Right atrium auricular region (tissue), 2 donors: Measurements from ENCODE around the gene GTF2F2. TPM values are rescaled to one million over a fixed set of nuclear protein-coding genes. Genes with fewer than 3 reads are reported as not detected.

Source experiments
- DNase-seq: peaks from one replicate; pipeline ENCODE4 v3.0.0-alpha.2; 2019; ENCODE audit warnings: low spot score
- H3K27ac ChIP-seq, 2 donors: fragments of 200-600 bp; sonication (generic); 1 replicate in 1 of 2; 2 replicates in 1 of 2; pipeline ENCODE4 v1.5.1; 2016 to 2019
- H3K27me3 ChIP-seq, 2 donors: fragments of 200-600 bp; sonication (generic); one replicate each; pipeline versions ENCODE4 v1.5.1 to v1.6.0; 2017 to 2019
- H3K36me3 ChIP-seq: fragments of 200-600 bp; sonication (generic); one replicate; pipeline ENCODE4 v1.5.1; 2016
- H3K4me1 ChIP-seq, 2 donors: fragments of 200-600 bp; sonication (generic); one replicate each; pipeline versions ENCODE4 v1.5.1 to v1.6.0; 2017 to 2019
- H3K4me3 ChIP-seq, 2 donors: fragments of 200-600 bp; sonication (generic); 1 replicate in 1 of 2; 2 replicates in 1 of 2; pipeline ENCODE4 v1.5.1; 2017 to 2019; ENCODE audit warnings: mild to moderate bottlenecking in 1 of 2, moderate library complexity in 1 of 2
- H3K9me3 ChIP-seq, 2 donors: fragments of 200-600 bp; sonication (generic); one replicate each; pipeline ENCODE4 v1.5.1; 2019
- CTCF ChIP-seq, 2 donors: fragments of 200-600 bp; sonication (generic); IDR thresholded peaks; one replicate each; pipeline ENCODE4 v1.5.1; 2019; ENCODE audit warnings: antibody characterized with exemption in 2 of 2
- total RNA-seq, 2 donors: library from RNA; depleted of rRNA; stranded (reverse); fragments of >200 nt; gene quantifications; one replicate each; pipeline ENCODE4 v1.1.0, GENCODE V29; 2016

Gene GTF2F2
- total RNA-seq, 2 donors from 2014 or later, result 9.4 to 23.3 TPM

- Histone ChIP-seq H3K36me3 (no peaks in the 10 kb centered on the region), H3K4me3 (no peak overlapping the region), H3K27me3 (no peaks in the 10 kb centered on the region), H3K27ac (no peak overlapping the region), H3K9me3 (no peaks in the 10 kb centered on the region), H3K4me1 (peaks cover 0 to 5% of the 10 kb centered on the region in 2 donors)
- no peak for DNase-seq
- TF ChIP-seq CTCF (IDR thresholded peaks at IDR 0.05), result no peak
Measured at GRCh38 chr13:45301263-45301662, 181.0 kb downstream of the GTF2F2 start.

- Histone ChIP-seq H3K4me1 (peaks cover 0 to 5% of the 10 kb centered on the region in 2 donors), H3K27me3 (no peaks in the 10 kb centered on the region), H3K27ac (no peak overlapping the region), H3K4me3 (no peak overlapping the region), H3K9me3 (no peaks in the 10 kb centered on the region), H3K36me3 (no peaks in the 10 kb centered on the region)
- DNase-seq, result no peak
- no peak for TF ChIP-seq CTCF (IDR thresholded peaks at IDR 0.05)
Measured at GRCh38 chr13:45302507-45302906, 182.2 kb downstream of the GTF2F2 start.

DNA sequence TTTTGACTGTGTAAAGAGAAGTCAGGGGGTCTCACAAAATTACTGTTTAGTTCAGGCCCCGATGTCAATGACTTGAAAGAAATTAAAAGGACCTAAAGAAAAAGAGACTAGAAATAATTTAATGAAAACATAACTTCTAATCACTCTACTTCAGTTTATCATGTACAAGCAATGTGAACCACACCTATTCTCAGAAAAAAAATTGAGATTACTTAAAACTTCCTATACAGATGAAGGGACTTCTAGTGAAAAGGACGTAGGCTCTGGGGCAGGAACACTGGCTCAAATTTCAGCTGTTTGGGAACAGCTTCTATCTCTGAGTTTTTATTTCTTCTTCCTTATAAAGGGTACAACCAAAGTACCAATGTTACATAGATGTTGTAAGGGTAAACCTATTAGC is 182.7 kb downstream of the GTF2F2 start:
- Histone ChIP-seq H3K4me3 (no peak overlapping the region), H3K4me1 (peaks cover 0 to 5% of the 10 kb centered on the region in 2 donors), H3K27ac (no peak overlapping the region), H3K36me3 (no peaks in the 10 kb centered on the region), H3K27me3 (no peaks in the 10 kb centered on the region), H3K9me3 (no peaks in the 10 kb centered on the region)
- DNase-seq, result no peak
- no peak for TF ChIP-seq CTCF (IDR thresholded peaks at IDR 0.05)

- no peak for DNase-seq
- Histone ChIP-seq H3K27ac (no peak overlapping the region), H3K4me1 (peaks cover 0 to 5% of the 10 kb centered on the region in 2 donors), H3K4me3 (no peak overlapping the region), H3K27me3 (no peaks in the 10 kb centered on the region), H3K36me3 (no peaks in the 10 kb centered on the region), H3K9me3 (no peaks in the 10 kb centered on the region)
- no peak for TF ChIP-seq CTCF (IDR thresholded peaks at IDR 0.05)
Measured at GRCh38 chr13:45303866-45304265, 183.6 kb downstream of the GTF2F2 start.

DNA sequence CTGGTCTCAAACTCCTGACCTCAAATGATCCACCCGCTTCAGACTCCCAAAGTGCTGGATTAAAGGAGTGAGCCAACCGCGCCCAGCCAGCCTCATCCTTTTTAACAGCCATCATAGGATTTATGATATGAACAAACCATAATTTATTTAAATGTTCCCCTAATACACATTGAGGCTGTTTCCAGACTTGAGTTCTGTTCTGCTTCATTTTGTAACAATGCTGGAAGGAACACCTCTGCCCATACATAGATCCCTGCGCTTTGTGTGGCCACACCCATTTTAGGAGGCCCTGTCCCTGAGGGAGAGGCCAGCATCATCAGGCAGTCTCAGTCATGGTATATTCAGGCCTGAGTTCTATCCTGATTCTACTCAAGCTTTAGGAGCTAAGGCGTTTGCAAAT is 184.8 kb downstream of the GTF2F2 start:
- TF ChIP-seq CTCF (IDR thresholded peaks at IDR 0.05), result no peak
- H3K9me3 ChIP-seq, result no peaks in the 10 kb centered on the region
- H3K27ac ChIP-seq, result no peak overlapping the region
- DNase-seq, result no peak
- H3K27me3 ChIP-seq, result no peaks in the 10 kb centered on the region
- peaks cover 0 to 7% of the 10 kb centered on the region in 2 donors for H3K4me1 ChIP-seq
- no peak overlapping the region for H3K4me3 ChIP-seq
- H3K36me3 ChIP-seq, result no peaks in the 10 kb centered on the region

DNA sequence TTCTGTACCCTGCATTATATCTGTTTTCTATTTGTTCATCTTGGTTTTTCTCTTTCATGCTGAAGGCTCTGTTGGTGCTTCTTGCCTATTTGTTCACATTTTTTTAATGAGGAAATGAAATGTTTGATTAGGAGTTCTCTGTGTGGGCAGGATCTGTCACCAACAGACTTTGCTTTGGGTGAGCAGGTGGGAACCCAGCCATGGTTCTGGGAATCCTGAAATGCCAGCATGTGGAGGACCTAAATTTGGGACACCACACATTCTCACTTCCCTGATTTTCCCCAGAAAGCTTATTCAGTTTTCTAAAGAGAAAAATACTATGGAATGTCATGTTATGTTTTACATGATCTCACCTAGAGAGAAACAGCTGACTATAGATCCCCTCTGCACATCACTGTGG is 186.7 kb downstream of the GTF2F2 start:
- H3K4me1 ChIP-seq, result peaks cover 0 to 16% of the 10 kb centered on the region in 2 donors
- no peaks in the 10 kb centered on the region for H3K9me3 ChIP-seq
- no peaks in the 10 kb centered on the region for H3K36me3 ChIP-seq

More for the DNA sequence above, 186.7 kb downstream of the GTF2F2 start:
- no peak overlapping the region for H3K27ac ChIP-seq
- H3K4me3 ChIP-seq, result no peak overlapping the region
- no peaks in the 10 kb centered on the region for H3K27me3 ChIP-seq
- no peak for DNase-seq
- TF ChIP-seq CTCF (IDR thresholded peaks at IDR 0.05), result no peak
